GM18519 (cell line): ENCODE data around the gene MRPL23.

Source experiments
- ATAC-seq: cut with Tn5 transposase; IDR thresholded peaks from one replicate; pipeline ENCODE4 v1.9.1; 2021; ENCODE audit warnings: mild to moderate bottlenecking, moderate library complexity; ENCODE audit not compliant: unreplicated experiment, low FRiP score

Gene MRPL23

GRCh38 chr11:1988174-1988573 is 41.0 kb downstream of the MRPL23 start:
- ATAC-seq: no peak

GRCh38 chr11:1988667-1989317 is 41.7 kb downstream of the MRPL23 start:
- ATAC-seq: no peak

GRCh38 chr11:1989953-1990352 is 42.8 kb downstream of the MRPL23 start:
- no peak for ATAC-seq

GRCh38 chr11:1990872-1991578 is 43.9 kb downstream of the MRPL23 start:
- no peak for ATAC-seq

GRCh38 chr11:1992111-1992510 is 45.0 kb downstream of the MRPL23 start:
- ATAC-seq: no peak

GRCh38 chr11:1994121-1994520 is 47.0 kb downstream of the MRPL23 start:
- no peak for ATAC-seq

- no peak for ATAC-seq
Measured at GRCh38 chr11:1997755-1998154, 50.6 kb downstream of the MRPL23 start, which contains the start of gene H19. H19 (minus strand) TSS chr11:1997842.

GRCh38 chr11:1998290-1998689 is 51.2 kb downstream of the MRPL23 start:
- ATAC-seq: no peak

GRCh38 chr11:1998861-1999260 is 51.7 kb downstream of the MRPL23 start:
- no peak for ATAC-seq

- ATAC-seq: no peak
Measured at GRCh38 chr11:2002042-2002776, 55.1 kb downstream of the MRPL23 start.

- ATAC-seq: no peak
Measured at GRCh38 chr11:2002807-2003206, 55.7 kb downstream of the MRPL23 start.

- no peak for ATAC-seq
Measured at GRCh38 chr11:2004466-2004865, 57.3 kb downstream of the MRPL23 start.
